ENCODE results near the gene MID1IP1.

DNA sequence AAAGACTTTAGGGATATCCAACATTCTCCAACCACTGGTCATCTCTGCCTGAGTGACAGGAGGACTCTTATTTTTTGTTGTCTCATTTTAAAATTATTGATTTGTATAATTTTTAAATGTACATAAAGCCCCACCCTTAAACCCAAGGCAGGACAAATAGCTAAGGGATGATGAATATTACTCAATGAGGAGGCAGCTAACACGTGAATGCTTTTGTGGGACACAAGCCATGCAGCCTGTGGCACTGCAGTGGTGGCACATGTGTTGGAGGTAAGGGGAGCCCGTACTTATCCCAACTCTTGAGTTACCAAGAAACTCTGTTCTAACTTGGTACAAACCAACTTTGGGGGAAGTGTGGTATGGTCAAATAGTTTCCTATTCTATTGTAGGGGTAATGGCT is 19.5 kb downstream of the MID1IP1 start:
- TF ChIP-seq, protein P1, sequence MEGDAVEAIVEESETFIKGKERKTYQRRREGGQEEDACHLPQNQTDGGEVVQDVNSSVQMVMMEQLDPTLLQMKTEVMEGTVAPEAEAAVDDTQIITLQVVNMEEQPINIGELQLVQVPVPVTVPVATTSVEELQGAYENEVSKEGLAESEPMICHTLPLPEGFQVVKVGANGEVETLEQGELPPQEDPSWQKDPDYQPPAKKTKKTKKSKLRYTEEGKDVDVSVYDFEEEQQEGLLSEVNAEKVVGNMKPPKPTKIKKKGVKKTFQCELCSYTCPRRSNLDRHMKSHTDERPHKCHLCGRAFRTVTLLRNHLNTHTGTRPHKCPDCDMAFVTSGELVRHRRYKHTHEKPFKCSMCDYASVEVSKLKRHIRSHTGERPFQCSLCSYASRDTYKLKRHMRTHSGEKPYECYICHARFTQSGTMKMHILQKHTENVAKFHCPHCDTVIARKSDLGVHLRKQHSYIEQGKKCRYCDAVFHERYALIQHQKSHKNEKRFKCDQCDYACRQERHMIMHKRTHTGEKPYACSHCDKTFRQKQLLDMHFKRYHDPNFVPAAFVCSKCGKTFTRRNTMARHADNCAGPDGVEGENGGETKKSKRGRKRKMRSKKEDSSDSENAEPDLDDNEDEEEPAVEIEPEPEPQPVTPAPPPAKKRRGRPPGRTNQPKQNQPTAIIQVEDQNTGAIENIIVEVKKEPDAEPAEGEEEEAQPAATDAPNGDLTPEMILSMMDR (optimal IDR thresholded peaks at IDR 0.05 in 1 of 3, IDR thresholded peaks at IDR 0.05 in 1 of 3, conservative IDR thresholded peaks at IDR 0.05 in 1 of 3; ENCODE audit: extremely low read depth in 1 of 3, insufficient read depth in 2 of 3, low read length in 3 of 3): no peak
- no peak for TF ChIP-seq EZH2 (IDR thresholded peaks at IDR 0.05; ENCODE audit: low read length)

Data from keratinocyte (primary cell).